Stimulated activated CD4-positive, alpha-beta T cell treated with anti-CD3 and anti-CD28 coated beads, Interleukin-4, amount 100 ng/mL, for 1 hour (primary cell): Measurements from ENCODE around the gene C11orf97.
A peak's percentile ranks its signal among the peaks of the same experiment; 100 is the strongest.
"Not testable (repeated sequence)": the region's sequence is repeated elsewhere in the genome, so short reads cannot be mapped to it uniquely, and the experiment has no call there.

Experiments
- DNase-seq: peaks from one replicate; pipeline ENCODE4 v3.0.0-alpha.2; 2020

Gene C11orf97

DNA sequence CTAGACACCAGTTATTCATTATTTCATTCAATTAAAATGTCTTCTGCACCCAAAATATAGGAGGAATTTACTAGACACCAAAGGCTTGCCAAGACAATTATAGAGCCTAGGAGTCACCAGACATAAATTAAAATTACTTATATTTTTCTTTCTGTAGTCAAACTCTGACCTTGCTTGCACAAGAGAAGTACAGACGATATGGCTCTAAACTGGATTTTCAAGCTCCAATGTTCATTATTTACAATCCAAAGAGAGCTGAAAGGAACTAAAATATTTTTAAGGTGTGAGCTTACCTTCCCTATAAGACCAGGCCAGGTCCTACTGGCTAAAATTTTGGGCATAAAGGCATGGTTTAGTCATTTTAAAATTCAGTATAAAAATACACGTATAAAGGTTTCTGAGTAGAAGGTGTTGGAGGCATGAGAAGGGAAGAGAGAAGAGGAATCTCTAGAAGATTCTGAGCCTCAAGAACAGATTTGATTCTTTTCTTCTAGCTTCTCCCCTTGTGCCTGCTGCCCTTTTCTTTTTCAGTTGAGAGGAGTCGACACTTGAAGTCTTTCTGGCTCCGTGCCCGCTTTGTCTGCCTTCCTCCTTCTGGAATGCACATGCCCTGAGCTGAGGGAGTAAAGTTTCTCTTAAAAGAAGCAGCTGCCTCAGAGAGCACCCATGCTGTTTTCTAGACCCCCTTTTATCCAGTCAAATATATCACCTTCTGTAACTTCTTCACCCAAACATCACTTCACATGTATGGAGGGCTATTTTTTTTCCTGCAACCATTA, 13.5 kb downstream of the C11orf97 start:
- no peak for DNase-seq

DNA sequence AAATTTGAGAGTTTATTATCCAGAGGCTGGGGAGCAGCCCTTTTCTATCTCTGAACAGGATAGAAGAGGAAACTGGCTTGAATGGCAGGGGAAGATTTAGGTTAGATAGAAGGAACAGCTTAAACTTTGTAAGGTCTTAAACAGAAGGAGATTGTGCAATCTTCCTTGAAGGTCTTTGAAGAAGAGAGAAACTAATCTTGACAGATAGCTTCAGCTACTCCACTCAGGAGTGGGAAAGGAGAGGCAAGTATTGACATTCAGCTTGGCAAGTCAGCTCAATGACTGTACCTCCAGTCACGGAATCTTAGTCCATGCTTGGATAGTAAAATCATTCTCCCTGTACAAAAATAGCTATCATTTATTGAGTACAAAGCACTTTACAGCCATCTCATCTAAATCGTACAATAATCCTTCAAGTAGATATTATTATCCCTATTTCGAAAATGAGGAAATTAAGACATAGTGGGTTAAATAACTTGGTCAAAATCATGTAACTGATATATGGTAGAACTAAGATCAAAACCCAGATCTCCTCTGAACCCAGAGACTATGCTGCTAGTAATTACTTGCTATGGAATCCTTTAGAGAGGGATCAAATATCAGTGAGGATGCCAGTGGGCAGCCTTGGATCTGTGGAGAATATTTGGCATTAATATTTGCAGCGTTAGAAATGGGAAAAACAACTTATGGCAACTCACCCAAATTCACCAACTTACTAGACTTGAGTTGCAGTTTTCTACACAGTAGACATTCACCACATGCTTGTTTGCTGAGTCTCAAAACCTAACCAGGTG, 14.6 kb downstream of the C11orf97 start:
- DNase-seq: no peak

GRCh38 chr11:94528551-94528950, 16.3 kb downstream of the C11orf97 start:
- DNase-seq: no peak

- DNase-seq: no peak
These were observed 19.9 kb downstream of the C11orf97 start for GRCh38 chr11:94532211-94532610.

- DNase-seq: no peak
These were observed 20.9 kb downstream of the C11orf97 start for GRCh38 chr11:94533206-94533605.

GRCh38 chr11:94533696-94534630, 21.7 kb downstream of the C11orf97 start:
- DNase-seq: no peak

GRCh38 chr11:94536386-94536785, 24.1 kb downstream of the C11orf97 start:
- no peak for DNase-seq

DNA sequence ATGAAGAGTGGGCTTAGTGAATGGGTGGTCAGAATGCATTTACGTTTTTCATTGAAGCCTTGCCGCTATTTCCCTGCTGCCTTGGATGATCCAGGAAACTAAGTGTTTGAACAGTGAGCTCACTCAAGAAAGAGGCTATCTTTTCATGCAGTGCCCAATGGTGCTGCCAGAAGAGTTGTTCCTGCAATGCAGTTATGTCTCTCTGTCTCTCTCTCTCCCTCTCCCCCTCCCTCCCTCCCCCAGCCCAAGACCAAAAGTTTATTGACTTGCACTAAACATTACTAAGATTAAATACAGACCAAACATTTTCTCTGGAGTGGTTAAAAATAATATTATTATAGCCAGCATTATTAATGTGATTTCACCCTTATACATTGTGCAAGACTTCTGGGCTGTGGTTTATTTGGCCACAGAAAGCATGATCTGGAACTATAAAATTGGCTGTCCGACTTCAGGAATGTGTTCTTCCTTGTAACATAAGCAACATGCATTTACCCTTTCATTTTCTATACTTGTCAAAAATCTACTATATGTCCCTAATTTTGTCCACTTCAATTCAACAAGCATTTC, 24.9 kb downstream of the C11orf97 start:
- DNase-seq: no peak

DNA sequence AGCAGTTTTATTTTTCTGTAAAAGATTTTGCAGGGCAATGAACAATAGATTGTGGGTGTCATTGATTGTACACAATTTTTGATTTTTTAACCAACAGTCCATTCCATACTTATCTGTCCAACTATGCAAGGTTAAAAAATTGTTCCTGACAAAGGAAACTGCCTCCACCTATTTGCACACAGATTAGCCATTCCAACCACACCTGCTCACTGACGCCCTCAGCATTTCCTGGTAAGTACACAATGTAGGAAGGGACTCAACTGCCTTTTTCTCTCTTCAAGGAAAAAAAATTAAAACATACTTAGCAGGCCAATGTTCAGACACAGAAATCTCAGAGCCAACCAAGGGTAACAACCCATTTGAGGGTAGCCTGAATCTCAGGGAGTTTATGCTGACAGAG, 27.2 kb downstream of the C11orf97 start:
- DNase-seq: no peak

- peak; percentile 73 for DNase-seq
These were observed 31.7 kb downstream of the C11orf97 start, which contains the start of gene FUT4 for GRCh38 chr11:94543695-94544645. Gene FUT4 (plus strand): TSS chr11:94543921. CDS start chr11:94544134, 213 bp downstream.

GRCh38 chr11:94544646-94545263, 32.5 kb downstream of the C11orf97 start:
- no peak for DNase-seq

GRCh38 chr11:94545264-94546161, 33.3 kb downstream of the C11orf97 start:
- DNase-seq: no peak

GRCh38 chr11:94546162-94546470, 33.9 kb downstream of the C11orf97 start:
- no peak for DNase-seq

GRCh38 chr11:94546886-94547285, 34.6 kb downstream of the C11orf97 start:
- no peak for DNase-seq

DNA sequence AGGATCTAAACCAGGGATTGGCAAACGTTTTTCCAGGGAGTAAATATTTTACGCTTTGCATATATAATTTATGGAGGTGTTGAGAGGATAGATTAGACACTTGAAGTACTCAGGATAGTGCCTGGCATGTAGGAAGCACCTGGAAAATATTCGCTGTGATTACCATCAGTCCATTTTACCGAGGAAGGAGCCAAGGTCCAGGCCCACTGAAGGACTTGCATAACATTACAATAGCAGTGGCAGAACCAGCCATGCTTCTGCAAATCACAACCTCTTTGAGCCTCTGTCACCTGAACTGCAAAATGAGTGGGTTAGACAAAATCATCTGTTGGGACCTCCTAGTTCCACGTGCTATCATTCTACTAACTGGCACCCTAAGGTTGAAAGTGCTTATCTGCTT, 36.9 kb downstream of the C11orf97 start:
- DNase-seq: no peak

- DNase-seq: no peak
These were observed 38.3 kb downstream of the C11orf97 start for GRCh38 chr11:94550513-94550912.

- DNase-seq: no peak
These were observed 41.7 kb downstream of the C11orf97 start for GRCh38 chr11:94553938-94554337.

DNA sequence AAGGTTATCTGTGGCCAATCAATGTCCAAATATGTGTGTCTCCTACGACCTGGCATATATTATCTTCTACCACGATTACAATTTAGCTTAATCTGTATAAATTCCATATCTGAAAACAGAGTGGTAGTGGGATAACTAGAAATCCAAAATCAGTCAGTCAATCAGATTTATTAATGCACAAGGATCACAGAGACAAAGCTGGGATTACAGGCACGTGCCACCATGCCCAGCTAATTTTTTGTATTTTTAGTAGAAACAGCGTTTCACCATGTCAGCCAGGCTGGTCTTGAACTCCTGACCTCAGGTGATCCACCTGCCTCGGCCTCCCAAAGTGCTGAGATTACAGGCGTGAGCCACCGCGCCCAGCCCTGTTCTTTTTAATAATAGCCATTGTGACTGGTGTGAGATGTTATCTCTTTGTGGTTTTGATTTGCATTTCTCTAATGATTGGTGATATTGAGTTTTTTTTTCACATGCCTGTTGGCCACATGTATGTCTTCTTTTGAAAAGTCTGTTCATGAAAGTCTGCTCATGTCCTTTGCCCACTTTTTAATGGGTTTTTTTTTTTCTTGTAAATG, 43.6 kb downstream of the C11orf97 start:
- DNase-seq: not testable (repeated sequence)

DNA sequence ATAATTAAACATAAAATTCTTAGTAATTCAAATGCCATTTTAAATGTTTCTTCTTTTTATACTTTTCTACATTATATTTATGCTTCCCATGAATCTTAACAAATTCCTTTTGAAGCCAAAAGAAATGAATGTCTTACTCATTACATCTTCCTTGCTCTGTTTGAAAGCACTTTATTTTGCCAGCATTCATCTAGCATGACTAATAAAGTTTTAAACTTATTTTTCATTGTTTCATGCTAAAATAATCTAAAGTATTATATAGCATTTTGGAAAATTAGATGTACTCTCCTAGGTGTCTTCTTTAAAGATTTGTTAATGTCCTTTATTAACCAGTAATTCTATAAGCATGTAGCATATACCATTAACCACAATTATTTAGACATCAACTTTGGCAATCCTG, 45.2 kb downstream of the C11orf97 start:
- DNase-seq: no peak

- no peak for DNase-seq
These were observed 45.7 kb downstream of the C11orf97 start for GRCh38 chr11:94557992-94558391.
